ENCODE results near the gene DLGAP1. TPM values are rescaled to one million over a fixed set of nuclear protein-coding genes. Genes with fewer than 3 reads are reported as not detected.
A peak's percentile ranks its signal among the peaks of the same experiment; 100 is the strongest.

The DLGAP1 gene
- total RNA-seq, 1 donor from 2014 or later: 2.0 TPM

DNA sequence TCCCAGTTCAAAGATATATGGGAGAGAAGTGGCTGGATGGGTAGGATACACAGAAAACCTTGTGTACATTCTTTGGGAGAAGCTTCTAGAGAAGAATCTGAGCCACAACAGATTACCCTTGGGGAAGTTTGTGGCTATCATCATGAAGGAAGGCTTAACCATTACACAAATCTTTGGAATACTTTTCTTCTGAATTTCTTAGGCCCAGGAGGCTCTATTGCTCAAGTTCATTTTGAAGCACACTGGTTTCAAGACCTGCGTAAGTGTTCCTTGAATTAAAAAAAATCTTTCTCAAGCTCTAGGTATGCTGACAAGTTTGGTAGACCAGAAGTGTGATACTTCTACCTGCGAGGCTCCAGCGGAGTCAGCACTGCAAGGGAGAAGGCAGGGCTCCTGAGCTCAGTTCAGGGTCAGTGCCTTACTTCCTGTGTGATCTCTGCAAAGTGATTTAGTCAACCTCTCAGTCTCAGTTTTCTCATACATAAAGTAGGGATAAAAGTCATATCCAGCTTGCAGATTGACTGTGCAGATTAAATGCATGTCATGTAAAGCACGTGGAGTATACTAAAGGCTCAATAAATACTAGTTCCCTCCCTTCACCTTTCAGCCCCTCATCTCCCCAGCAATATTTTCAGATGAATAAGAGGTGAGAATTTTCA is 438.6 kb downstream of the DLGAP1 start:
- DNase-seq (ENCODE audit: extremely low read depth, low read depth, low spot score): no peak

DNA sequence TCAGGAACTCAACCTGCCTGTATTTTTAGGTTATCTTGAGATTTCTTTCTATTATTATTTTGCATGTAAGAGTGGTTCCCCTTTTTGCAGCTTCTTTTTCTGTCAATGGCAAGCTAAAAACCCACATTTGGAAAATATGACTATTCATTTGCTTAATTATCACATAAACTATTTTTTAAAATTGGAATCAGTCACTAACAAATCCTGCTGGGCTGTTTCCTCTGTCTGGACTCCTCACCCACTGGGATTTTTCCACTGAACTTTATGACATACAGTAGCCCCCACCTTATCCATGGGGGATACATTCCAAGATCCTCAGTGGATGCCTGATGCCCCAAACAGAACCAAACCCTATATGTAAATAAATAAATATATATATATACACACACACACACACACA is 447.3 kb downstream of the DLGAP1 start:
- no peak for DNase-seq (ENCODE audit: extremely low read depth, low read depth, low spot score)

GRCh38 chr18:4004183-4004829 is 450.8 kb downstream of the DLGAP1 start:
- no peak for DNase-seq (ENCODE audit: extremely low read depth, low read depth, low spot score)

- peak; percentile 48 for DNase-seq (ENCODE audit: extremely low read depth, low read depth, low spot score)
These were observed 456.3 kb downstream of the DLGAP1 start for GRCh38 chr18:3998698-3999333.

- DNase-seq (ENCODE audit: extremely low read depth, low read depth, low spot score): peak; percentile 75
These were observed 459.5 kb downstream of the DLGAP1 start for GRCh38 chr18:3995476-3996102.

- DNase-seq (ENCODE audit: extremely low read depth, low read depth, low spot score): no peak
These were observed 461.0 kb downstream of the DLGAP1 start for GRCh38 chr18:3993941-3994687.

DNA sequence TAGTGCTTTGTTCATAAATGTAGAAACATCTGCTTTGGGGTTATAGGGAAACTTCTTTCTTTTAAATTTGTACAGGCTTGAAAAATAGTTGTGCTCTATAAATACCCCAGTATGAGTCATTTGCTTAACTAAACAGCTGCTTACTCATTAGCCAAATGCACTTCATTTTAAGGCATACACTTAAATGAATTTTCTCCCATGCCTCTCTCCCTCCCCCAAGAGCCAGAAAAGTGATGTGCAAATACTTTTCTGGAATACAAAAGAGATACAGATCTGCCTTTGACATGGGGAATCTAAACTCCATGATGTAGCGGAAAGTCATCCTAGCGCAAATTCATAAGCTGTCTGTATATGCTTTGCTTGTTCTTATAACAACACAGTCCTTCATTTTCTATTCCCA is 469.4 kb downstream of the DLGAP1 start:
- DNase-seq (ENCODE audit: extremely low read depth, low read depth, low spot score): no peak

DNA sequence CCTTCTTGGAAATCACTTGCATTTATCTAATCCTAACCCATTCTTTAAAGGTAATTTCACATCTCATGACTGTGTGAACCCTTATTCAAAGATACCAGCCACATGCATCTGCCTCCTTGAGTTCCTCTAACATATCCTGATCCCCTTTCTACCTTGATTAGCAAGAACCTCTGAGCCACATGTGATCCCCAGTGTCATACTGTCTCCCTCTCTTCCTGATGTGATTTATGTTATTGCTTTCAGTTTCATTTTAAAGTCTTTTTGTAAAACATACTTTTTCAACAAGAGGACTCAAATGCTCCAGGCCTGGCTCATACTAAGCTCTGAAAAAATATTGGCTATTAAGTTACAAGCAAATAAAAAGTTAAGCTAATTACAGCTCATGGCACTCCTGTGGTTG is 470.1 kb downstream of the DLGAP1 start:
- DNase-seq (ENCODE audit: extremely low read depth, low read depth, low spot score): no peak

DNA sequence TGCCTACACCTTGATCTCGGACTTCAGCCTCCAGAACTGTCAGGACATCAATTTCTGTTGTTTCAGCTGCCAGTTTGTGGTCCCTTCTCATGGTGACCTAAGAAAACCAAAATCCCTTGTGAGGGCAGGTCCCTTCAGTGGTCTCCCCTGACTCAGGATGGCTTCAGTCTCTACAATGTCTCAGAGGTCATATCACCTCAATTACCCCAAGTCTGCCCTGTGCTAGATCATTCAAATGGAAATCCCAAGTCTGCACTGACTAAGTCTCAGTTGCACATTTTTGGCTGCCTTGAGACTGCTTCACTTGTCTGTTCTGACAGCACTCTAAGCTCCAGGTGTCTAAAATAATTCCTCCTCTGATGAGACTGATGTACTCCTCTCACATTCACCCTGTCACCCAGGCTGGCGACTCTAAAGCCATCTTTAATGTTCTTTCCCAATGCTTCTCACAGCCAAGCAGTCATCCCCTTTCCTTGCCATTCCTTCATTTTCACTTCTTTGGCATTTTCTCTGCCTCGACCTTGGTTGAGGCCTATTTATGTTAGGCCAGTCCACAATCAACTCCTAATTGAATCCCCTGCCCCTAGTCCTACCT is 470.8 kb downstream of the DLGAP1 start:
- no peak for DNase-seq (ENCODE audit: extremely low read depth, low read depth, low spot score)

DNA sequence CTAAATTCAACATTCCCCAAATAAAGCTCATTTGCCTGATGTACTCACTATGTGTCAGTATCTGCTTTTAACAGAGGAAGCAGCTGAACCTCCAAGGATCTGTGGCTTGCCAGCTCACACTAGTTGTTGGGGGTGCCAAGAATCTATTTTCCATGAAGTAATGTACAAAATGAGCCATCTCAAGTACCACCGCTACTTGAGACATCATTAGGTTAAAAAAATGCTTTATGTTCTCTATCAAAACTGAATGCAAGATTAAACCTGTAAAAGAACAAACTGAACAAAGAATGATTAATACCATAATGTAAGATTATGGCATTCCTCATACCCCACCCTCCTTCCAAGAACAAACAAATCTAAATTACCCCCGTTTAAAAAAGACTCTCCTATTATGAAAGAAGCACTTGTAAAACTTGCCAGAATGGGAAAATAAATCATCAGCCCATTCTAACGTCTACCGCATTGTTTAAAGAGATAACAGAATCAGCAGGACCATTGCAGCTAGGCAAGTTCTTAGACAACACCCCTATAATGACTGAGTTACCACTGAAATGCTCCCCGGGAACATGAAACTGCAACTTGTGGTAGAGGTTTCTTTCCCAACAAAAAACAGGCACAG is 471.6 kb downstream of the DLGAP1 start:
- no peak for DNase-seq (ENCODE audit: extremely low read depth, low read depth, low spot score)

DNA sequence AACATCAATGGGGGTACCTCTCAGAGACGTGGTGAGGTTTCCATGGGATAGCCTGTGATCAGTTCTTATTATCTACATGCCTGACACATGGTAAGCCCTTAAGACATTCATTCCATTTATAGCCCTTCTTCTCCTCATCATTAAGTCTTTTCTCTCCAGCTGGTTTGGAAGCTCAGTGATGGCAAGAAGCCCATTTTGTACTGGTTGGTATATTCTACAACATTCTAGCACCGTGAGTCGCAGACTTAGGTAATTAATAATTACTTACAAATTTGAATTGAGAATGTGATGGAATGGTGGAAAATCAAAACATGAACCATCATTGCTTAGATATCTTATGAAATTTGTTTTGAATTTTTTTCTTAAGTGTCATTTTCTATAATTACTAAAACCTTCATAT is 472.6 kb downstream of the DLGAP1 start:
- no peak for DNase-seq (ENCODE audit: extremely low read depth, low read depth, low spot score)

GRCh38 chr18:3979024-3979423 is 476.1 kb downstream of the DLGAP1 start:
- no peak for DNase-seq (ENCODE audit: extremely low read depth, low read depth, low spot score)

DNA sequence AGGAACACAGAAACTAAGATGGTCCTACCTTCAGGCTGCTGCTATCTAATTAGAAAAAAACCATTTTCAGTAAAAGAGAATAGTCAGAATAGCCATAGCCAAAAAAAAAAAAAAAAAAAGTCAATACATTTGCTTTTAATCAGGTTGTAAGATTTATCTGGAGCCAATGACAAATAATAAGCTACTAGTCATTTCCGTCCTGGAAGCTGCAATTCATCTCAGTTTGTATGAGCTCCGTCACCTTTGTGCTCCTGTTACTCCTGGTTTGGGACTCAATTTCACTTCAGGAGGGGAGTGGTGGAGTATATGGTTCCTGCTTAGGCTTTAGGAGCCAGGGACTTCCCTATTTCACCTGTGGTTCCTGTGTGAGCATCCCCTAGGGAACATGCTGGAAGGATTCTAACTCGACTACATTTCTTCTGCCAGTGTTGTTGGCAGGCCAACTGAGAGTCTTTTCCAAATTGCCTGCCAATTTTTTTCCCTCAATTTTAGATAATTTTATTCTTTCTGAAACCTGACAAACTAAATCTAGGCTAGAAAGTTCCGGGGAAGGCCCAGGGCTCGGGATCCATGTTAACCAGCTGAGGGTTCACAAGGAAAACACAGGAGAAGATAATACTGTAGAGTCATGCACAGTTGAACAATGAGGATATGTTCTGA is 481.8 kb downstream of the DLGAP1 start:
- no peak for DNase-seq (ENCODE audit: extremely low read depth, low read depth, low spot score)

- no peak for DNase-seq (ENCODE audit: extremely low read depth, low read depth, low spot score)
These were observed 482.7 kb downstream of the DLGAP1 start for GRCh38 chr18:3972291-3972930.

DNA sequence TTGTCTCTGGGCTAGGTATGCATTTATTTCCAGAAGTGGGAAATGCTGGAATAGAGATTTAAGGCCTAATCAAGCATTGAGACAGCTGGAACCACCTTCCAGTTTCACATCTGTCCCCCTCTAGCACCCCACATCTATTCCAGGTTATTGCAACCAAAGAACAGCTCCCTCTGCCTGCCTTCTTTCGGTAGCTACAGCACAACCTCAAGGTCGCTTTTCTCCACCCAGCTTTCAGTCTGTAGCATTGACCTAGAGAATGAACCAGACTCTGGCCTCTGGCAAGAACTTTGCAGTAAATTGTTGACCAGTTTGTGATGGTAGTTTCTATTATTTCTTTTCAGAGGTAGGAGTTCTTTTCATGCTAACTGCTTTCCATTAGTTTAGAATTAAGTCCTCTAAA is 484.2 kb downstream of the DLGAP1 start:
- no peak for DNase-seq (ENCODE audit: extremely low read depth, low read depth, low spot score)

- DNase-seq (ENCODE audit: extremely low read depth, low read depth, low spot score): no peak
These were observed 487.5 kb downstream of the DLGAP1 start for GRCh38 chr18:3967359-3968180.

- no peak for DNase-seq (ENCODE audit: extremely low read depth, low read depth, low spot score)
These were observed 488.3 kb downstream of the DLGAP1 start for GRCh38 chr18:3966642-3967358.

DNA sequence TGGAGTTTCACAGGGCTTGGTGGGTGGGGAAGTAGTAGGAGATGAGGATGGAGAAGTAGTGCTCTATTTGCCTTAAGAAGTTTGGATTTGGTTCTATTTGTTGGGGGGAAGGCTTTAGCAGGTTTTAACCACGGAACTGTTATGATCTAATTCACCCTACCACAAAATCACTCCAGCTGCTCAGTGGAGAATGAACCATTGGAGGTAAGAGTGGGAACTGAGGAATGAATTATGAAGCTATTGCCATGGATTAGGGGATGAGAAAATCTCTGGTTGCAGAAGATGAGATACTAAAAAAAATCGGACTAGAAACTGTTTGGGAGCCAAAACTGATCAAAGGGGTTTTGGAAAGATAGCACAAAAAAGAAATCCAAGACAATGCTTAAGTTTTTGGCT is 488.9 kb downstream of the DLGAP1 start:
- no peak for DNase-seq (ENCODE audit: extremely low read depth, low read depth, low spot score)

All from glomerular endothelial cell (primary cell).